Measurements from ENCODE around the gene VAV2.

Gene VAV2

GRCh38 chr9:133786371-133786753 lies 205.8 kb downstream of the VAV2 start:
- no peaks in the 10 kb centered on the region for H3K9me3 ChIP-seq (ENCODE audit: low read length)
- H3K27me3 ChIP-seq (ENCODE audit: control insufficient read depth in 1 of 2, insufficient read depth in 2 of 2, low read length in 2 of 2), result no peaks in the 10 kb centered on the region
- H3K4me3 ChIP-seq (ENCODE audit: low read depth in 1 of 2, low read length in 2 of 2), result no peak overlapping the region
- peaks cover 3% of the 10 kb centered on the region for H3K36me3 ChIP-seq (ENCODE audit: insufficient read depth, low read length)
- no peaks in the 10 kb centered on the region for H3K4me1 ChIP-seq (ENCODE audit: insufficient read depth, low read length)
- H3K27ac ChIP-seq (ENCODE audit: low read depth, low read length), result no peak overlapping the region
- no peak overlapping the region for H3K9ac ChIP-seq (ENCODE audit: low read length)

- Histone ChIP-seq H3K4me3 (ENCODE audit: low read depth in 1 of 2, low read length in 2 of 2) (no peak overlapping the region), H3K36me3 (ENCODE audit: insufficient read depth, low read length) (peaks cover 1% of the 10 kb centered on the region), H3K9me3 (ENCODE audit: low read length) (no peaks in the 10 kb centered on the region), H3K27me3 (ENCODE audit: control insufficient read depth in 1 of 2, insufficient read depth in 2 of 2, low read length in 2 of 2) (no peaks in the 10 kb centered on the region), H3K27ac (ENCODE audit: low read depth, low read length) (no peak overlapping the region), H3K9ac (ENCODE audit: low read length) (no peak overlapping the region), H3K4me1 (ENCODE audit: insufficient read depth, low read length) (no peaks in the 10 kb centered on the region)
Measured at GRCh38 chr9:133785753-133786370, 206.3 kb downstream of the VAV2 start.

GRCh38 chr9:133784731-133785561 lies 207.2 kb downstream of the VAV2 start:
- Histone ChIP-seq H3K27ac (ENCODE audit: low read depth, low read length) (no peak overlapping the region), H3K9ac (ENCODE audit: low read length) (no peak overlapping the region), H3K4me1 (ENCODE audit: insufficient read depth, low read length) (no peaks in the 10 kb centered on the region), H3K27me3 (ENCODE audit: control insufficient read depth in 1 of 2, insufficient read depth in 2 of 2, low read length in 2 of 2) (no peaks in the 10 kb centered on the region), H3K36me3 (ENCODE audit: insufficient read depth, low read length) (no peaks in the 10 kb centered on the region), H3K4me3 (ENCODE audit: low read depth in 1 of 2, low read length in 2 of 2) (no peak overlapping the region), H3K9me3 (ENCODE audit: low read length) (no peaks in the 10 kb centered on the region)

- Histone ChIP-seq H3K9ac (ENCODE audit: low read length) (no peak overlapping the region), H3K27me3 (ENCODE audit: control insufficient read depth in 1 of 2, insufficient read depth in 2 of 2, low read length in 2 of 2) (no peaks in the 10 kb centered on the region), H3K4me3 (ENCODE audit: low read depth in 1 of 2, low read length in 2 of 2) (no peak overlapping the region), H3K36me3 (ENCODE audit: insufficient read depth, low read length) (no peaks in the 10 kb centered on the region), H3K4me1 (ENCODE audit: insufficient read depth, low read length) (no peaks in the 10 kb centered on the region), H3K9me3 (ENCODE audit: low read length) (no peaks in the 10 kb centered on the region), H3K27ac (ENCODE audit: low read depth, low read length) (no peak overlapping the region)
Measured at GRCh38 chr9:133783331-133783731, 208.8 kb downstream of the VAV2 start.

- no peak overlapping the region for H3K27ac ChIP-seq (ENCODE audit: low read depth, low read length)
- no peaks in the 10 kb centered on the region for H3K27me3 ChIP-seq (ENCODE audit: control insufficient read depth in 1 of 2, insufficient read depth in 2 of 2, low read length in 2 of 2)
- no peaks in the 10 kb centered on the region for H3K9me3 ChIP-seq (ENCODE audit: low read length)
- no peaks in the 10 kb centered on the region for H3K36me3 ChIP-seq (ENCODE audit: insufficient read depth, low read length)
- H3K4me3 ChIP-seq (ENCODE audit: low read depth in 1 of 2, low read length in 2 of 2), result no peak overlapping the region
- H3K4me1 ChIP-seq (ENCODE audit: insufficient read depth, low read length), result no peaks in the 10 kb centered on the region
- no peak overlapping the region for H3K9ac ChIP-seq (ENCODE audit: low read length)
Measured at GRCh38 chr9:133782157-133783130, 209.7 kb downstream of the VAV2 start.

- Histone ChIP-seq H3K4me1 (ENCODE audit: insufficient read depth, low read length) (no peaks in the 10 kb centered on the region), H3K9ac (ENCODE audit: low read length) (no peak overlapping the region), H3K27me3 (ENCODE audit: control insufficient read depth in 1 of 2, insufficient read depth in 2 of 2, low read length in 2 of 2) (no peaks in the 10 kb centered on the region), H3K9me3 (ENCODE audit: low read length) (no peaks in the 10 kb centered on the region), H3K4me3 (ENCODE audit: low read depth in 1 of 2, low read length in 2 of 2) (no peak overlapping the region), H3K36me3 (ENCODE audit: insufficient read depth, low read length) (no peaks in the 10 kb centered on the region), H3K27ac (ENCODE audit: low read depth, low read length) (no peak overlapping the region)
Measured at GRCh38 chr9:133781828-133782135, 210.3 kb downstream of the VAV2 start.

GRCh38 chr9:133780962-133781827 lies 210.9 kb downstream of the VAV2 start:
- Histone ChIP-seq H3K9ac (ENCODE audit: low read length) (no peak overlapping the region), H3K27me3 (ENCODE audit: control insufficient read depth in 1 of 2, insufficient read depth in 2 of 2, low read length in 2 of 2) (no peaks in the 10 kb centered on the region), H3K9me3 (ENCODE audit: low read length) (no peaks in the 10 kb centered on the region), H3K27ac (ENCODE audit: low read depth, low read length) (no peak overlapping the region), H3K36me3 (ENCODE audit: insufficient read depth, low read length) (no peaks in the 10 kb centered on the region), H3K4me1 (ENCODE audit: insufficient read depth, low read length) (no peaks in the 10 kb centered on the region), H3K4me3 (ENCODE audit: low read depth in 1 of 2, low read length in 2 of 2) (no peak overlapping the region)

- Histone ChIP-seq H3K27ac (ENCODE audit: low read depth, low read length) (no peak overlapping the region), H3K9ac (ENCODE audit: low read length) (no peak overlapping the region), H3K4me3 (ENCODE audit: low read depth in 1 of 2, low read length in 2 of 2) (no peak overlapping the region), H3K36me3 (ENCODE audit: insufficient read depth, low read length) (no peaks in the 10 kb centered on the region), H3K4me1 (ENCODE audit: insufficient read depth, low read length) (no peaks in the 10 kb centered on the region), H3K27me3 (ENCODE audit: control insufficient read depth in 1 of 2, insufficient read depth in 2 of 2, low read length in 2 of 2) (no peaks in the 10 kb centered on the region), H3K9me3 (ENCODE audit: low read length) (no peaks in the 10 kb centered on the region)
Measured at GRCh38 chr9:133780404-133780945, 211.6 kb downstream of the VAV2 start.

GRCh38 chr9:133779516-133780403 lies 212.4 kb downstream of the VAV2 start:
- H3K27me3 ChIP-seq (ENCODE audit: control insufficient read depth in 1 of 2, insufficient read depth in 2 of 2, low read length in 2 of 2), result no peaks in the 10 kb centered on the region
- no peak overlapping the region for H3K4me3 ChIP-seq (ENCODE audit: low read depth in 1 of 2, low read length in 2 of 2)
- H3K9ac ChIP-seq (ENCODE audit: low read length), result no peak overlapping the region
- no peaks in the 10 kb centered on the region for H3K4me1 ChIP-seq (ENCODE audit: insufficient read depth, low read length)
- H3K9me3 ChIP-seq (ENCODE audit: low read length), result no peaks in the 10 kb centered on the region
- no peak overlapping the region for H3K27ac ChIP-seq (ENCODE audit: low read depth, low read length)
- peaks cover 3% of the 10 kb centered on the region for H3K36me3 ChIP-seq (ENCODE audit: insufficient read depth, low read length)

- no peak overlapping the region for H3K27ac ChIP-seq (ENCODE audit: low read depth, low read length)
- H3K9me3 ChIP-seq (ENCODE audit: low read length), result no peaks in the 10 kb centered on the region
- H3K4me1 ChIP-seq (ENCODE audit: insufficient read depth, low read length), result no peaks in the 10 kb centered on the region
- H3K36me3 ChIP-seq (ENCODE audit: insufficient read depth, low read length), result peaks cover 10% of the 10 kb centered on the region
- no peaks in the 10 kb centered on the region for H3K27me3 ChIP-seq (ENCODE audit: control insufficient read depth in 1 of 2, insufficient read depth in 2 of 2, low read length in 2 of 2)
- H3K4me3 ChIP-seq (ENCODE audit: low read depth in 1 of 2, low read length in 2 of 2), result no peak overlapping the region
- H3K9ac ChIP-seq (ENCODE audit: low read length), result no peak overlapping the region
Measured at GRCh38 chr9:133779081-133779480, 213.0 kb downstream of the VAV2 start.

Measured in muscle layer of colon (tissue), 2 donors.